Stimulated activated CD4-positive, alpha-beta T cell treated with anti-CD3 and anti-CD28 coated beads, TNF-alpha, amount 100 ng/mL, for 48 hours (primary cell): ENCODE results near the gene EPB41L1.

ENCODE experiments used
- DNase-seq, 3 donors: peaks; one replicate each; pipeline ENCODE4 v3.0.0-alpha.2; 2020; ENCODE audit warnings: low read depth in 3 of 3

Gene EPB41L1

DNA sequence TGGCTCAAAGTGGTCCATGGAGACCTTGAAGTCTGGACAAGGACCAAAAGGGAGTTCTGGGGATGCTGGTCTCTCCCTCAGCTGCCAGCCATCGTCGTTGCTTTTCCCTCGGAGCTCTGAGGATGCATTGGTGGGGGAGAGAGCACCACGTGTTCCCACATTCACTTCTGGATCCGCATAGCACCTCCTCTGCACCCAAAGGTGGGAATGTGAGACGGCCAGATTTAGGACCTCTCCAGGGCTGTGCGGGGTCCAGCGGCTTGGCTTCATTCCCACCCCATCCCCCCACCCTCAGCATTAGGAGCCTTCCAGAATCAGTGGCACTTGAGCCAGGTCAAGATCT lies 1.1 kb downstream of the EPB41L1 start:
- DNase-seq, result no peak

DNA sequence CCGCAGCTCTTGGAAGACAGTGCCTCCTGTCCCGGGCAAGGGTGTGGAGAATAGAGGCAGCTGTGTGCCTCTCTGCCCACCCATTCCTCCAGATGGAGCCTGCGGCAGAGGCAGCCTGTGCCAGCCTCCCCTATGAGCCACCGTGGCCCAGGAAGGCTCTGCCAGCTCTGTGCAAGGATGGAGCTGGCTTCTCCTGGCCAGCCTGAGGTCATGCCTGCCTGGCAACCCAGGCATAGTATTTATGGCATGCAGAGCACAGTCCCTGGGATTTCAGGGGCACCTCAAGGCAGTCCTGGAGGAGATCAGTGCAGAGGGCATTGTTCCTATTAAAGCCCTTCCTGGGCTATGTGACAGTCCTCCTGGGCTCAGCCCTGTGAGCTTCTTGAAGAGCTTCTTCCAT lies 1.5 kb downstream of the EPB41L1 start:
- DNase-seq, result no peak

DNA sequence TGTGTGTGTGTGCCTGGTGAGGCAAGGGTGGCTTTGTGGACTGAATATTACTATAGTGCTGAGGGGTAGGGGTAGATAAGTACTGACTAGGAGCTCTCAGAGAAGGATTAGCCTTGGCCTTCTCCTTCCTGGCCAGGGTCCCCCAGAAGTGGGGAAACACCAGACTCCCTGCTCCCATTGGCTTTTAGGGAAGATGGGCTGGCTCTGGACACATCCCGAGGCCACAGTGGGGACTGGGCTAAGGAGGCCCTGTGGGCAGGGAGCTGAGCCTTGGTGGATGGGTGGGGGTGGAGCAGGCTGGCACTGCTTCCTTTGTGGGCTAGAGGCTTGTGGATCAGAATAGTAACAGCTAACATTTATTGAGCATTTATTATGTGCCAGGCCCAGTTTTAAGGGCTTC lies 3.1 kb downstream of the EPB41L1 start:
- no peak for DNase-seq

DNA sequence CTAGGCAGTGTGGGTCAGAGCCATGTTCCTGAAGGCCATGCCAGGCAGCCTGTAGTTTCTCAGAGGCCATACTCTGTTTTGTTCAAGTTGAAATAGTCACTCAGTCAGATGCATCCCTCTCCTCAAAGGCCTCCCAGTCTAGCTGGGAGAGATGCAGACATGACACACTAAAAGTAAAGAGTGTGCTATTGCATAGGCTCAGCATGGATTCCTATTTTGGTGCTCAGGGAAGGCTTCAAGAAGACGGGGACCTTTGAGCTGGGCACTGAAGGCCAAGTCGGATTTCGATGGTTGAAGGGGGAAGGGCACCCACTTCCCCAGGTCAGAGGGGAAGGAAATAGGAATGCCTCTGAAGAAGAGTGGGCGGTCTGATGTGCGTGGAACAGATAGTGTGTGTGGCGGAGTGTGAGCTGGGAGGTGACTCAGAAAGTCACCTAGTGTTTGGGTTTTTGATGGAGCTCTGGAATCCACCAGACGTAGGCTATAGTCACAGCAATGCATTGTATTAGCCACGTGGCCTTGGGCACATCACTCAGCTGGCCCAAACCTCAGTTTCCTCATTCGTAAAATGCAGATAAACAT lies 3.7 kb downstream of the EPB41L1 start:
- DNase-seq, result no peak

DNA sequence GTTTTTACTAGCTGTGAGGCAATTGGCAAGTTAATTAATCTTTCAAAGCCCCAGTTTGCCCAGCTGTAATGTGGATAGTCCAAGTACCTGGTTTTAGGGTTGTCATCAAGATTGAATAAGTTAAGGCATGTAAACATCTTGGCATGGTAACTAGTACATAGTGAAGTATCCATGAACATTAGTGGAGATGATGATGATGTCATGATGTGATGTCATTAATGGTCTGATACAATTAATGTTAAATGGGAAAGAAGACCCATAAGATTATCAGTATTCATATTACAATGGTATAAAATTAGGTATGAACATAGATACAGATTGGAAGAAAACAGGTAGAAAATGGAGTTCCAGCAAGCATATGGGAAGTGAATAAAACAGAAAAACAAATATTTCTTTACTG lies 5.3 kb downstream of the EPB41L1 start:
- DNase-seq, result no peak

DNA sequence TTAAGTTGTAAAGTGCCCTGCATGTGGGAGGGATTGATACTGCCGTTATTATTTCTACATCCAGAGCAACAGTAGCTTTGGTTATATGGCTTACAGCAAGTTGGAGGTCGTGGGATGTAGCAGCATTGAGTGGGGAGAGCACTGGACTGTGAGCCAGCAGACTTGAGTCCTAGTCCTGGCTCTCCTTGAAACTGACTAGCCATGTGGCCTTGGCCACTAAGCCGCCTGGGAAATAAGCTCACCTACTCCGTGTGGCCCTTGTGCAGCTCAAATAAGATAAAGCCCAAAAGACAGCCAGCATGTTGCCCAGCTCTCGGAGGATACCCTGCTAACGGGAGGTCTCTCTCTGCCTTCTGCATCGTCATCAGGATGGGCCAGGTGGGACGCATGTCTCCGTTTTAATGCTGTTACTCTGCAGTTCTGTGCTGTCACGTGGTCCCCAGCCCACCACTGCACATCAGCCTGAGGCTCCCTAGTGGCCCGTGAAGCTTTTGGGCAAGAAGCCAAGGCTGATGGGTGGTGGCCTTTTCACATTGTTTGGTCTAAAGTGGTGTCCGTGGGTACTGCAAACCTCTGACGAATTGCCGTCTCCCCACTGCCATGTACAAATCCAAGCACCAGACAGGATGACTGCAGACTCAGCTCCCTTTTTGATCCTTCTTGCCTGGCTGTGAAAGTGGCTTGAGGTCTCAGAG lies 7.9 kb downstream of the EPB41L1 start:
- no peak for DNase-seq

DNA sequence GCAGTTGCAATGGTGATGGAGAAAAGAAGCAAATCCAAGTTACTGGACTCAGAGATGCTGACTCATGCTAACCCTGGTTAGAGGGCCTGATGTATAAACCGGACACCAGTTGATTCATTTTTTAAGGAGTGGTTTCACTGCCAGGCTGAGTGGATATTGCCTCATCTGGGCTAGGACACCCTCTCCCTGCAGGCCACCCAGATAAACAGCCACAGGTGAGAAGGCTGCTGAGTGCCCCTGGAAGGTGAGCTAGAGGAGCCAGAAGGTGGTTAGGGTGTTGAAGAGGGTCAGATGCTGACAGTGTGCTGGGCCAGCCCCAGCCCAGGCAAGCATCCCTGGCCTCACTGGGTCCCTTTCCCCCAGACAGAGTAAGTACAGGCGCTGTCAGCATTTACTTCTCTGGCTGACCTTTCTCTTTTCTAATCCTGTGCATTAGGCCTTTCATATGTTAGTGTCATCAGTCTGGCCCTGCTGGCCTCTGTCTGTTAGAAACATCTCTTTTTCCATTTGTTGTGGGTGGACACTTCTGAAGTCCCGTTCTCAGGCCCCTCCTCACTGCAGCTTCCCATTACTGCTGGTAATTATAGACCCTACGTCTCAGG lies 13.5 kb downstream of the EPB41L1 start:
- DNase-seq, result no peak

DNA sequence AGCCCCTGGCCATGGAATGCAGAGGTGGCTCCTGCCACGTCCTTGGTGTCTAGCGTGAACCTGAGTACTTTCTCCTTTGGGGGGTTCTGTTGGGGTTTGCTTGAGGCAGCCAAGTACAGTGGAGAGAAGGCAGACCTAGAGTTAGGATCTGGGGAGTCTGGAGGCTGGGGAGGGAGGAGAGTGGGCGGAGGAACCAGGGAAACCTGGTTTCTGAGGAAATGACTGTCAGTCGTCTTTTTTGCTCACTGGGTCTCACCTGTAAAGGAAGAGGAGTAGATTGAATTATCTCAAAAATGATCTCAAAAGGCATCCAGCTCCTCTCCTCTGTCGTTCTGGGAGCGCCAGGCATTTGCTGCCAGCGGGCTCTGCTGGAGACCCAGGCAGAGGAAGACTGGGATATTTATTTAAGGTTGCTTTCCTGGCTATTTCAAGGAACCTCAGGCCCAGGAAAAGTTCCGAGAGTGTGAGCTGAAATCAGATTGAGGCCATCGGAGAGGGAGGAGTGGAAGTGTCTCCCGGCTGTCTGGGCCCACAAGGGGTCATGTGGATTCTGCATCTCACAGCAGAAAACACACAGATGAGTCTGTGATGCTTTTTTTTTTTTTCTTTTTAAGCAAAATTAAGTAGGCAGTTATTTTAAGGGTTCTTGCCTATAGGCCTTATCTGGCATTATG lies 16.1 kb downstream of the EPB41L1 start:
- no peak for DNase-seq

DNA sequence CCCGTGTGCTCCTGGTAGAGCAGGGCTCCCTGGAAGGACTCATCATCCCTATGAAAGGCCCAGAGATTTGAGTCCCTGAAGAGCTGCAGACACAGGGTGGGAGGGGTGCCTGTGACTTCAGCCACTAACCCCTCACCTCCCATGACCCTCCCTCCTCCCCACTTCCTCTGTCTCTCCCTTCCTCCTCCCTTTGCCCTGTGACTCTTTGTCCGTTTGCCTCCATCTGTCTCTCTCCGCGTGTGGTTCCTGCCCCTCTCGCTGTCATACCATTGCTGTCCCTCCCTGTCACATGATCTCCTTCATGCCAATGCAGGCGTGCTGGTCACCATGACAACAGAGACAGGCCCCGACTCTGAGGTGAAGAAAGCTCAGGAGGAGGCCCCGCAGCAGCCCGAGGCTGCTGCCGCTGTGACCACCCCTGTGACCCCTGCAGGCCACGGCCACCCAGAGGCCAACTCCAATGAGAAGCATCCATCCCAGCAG lies 19.0 kb downstream of the EPB41L1 start:
- DNase-seq, result no peak

DNA sequence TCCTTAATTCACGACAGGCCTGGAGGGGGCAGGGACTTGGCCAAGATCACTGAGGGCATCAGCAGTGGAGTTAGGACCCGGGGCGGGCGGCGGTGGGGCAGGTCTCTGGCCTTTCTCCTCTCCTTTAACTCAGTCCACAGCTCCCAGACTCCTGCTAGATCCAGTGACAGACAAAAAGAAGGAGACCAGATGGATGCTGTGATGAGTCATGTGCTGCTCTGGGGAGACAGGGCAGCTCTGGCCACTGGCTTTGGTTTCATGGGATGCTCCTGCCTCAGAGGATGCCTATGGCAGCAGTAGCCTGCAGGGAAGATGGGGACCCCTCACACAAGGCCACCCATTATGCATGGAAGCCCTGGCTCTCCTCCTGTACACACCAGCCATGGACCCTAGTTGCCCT lies 20.5 kb downstream of the EPB41L1 start:
- DNase-seq, result no peak

DNA sequence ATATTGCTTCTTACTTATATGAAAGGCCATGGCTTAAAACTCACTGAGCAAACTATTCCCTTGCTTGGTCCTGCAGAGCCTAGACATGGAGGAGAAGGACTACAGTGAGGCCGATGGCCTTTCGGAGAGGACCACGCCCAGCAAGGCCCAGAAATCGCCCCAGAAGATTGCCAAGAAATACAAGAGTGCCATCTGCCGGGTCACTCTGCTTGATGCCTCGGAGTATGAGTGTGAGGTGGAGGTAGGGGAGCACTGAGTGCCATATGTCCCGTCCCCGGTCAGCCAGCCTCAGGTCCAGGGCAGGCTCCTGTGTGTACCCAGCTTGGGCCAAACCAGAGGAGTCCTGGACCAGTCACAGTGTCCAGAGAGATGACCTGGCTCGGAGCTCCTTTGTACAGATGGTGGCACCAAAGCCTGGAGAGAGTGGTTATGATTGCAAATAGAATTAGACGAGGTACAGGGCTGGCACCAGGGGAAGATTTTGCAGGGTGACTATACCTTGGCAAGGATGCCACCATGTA lies 21.0 kb downstream of the EPB41L1 start:
- no peak for DNase-seq

DNA sequence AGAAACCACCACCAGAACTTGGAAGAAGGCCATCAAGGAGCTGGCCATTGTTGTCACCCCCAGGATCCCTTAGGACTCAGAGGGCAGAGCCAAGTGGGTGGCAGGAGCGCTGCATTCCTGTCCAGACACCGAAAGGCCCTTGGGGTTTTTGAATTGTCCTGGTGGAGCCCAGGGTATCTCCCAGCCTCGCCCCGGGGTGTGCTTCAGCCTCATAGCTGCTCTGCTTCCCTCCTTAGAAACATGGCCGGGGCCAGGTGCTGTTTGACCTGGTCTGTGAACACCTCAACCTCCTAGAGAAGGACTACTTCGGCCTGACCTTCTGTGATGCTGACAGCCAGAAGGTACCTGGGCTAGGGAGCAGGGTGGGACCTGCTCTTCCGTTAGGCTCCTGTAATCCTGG lies 23.2 kb downstream of the EPB41L1 start:
- DNase-seq, result no peak

DNA sequence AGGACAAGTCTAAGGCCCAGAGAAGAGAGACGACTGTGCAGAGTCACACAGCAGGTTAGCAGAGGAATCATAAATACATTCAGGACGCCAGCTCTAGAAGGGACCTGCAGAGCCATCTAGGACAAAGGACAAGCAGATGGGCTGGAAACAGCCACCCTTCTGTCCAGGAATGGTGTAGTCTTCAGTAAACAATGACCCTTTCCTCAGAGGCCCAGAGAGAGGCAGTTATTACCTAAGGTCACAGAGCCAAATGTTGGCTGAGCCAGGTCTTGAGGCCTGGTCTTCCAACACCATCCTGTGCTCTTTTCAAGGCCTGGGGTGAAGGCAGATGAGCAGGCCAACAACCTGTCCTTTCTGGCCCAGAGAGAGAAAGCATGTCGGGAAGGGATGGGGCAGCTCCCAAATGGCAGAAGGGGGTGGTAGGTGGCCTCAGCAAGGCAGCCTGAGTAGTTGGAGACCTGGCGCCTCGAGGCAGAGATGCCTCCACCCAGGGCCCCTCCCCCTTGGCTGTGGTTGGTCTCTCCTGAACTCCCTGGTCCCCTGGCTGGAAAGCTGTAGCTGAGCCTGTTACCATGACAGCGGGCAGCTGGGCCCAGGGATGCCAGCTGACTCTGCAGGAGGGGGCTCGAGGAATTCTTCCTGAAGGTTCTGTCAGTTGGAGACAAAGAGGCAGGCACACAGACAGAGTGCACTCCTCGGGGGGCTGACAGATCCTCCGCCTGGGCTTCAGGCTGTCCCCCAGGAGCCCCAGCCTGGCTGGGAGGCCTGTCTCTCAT lies 24.8 kb downstream of the EPB41L1 start:
- no peak for DNase-seq

DNA sequence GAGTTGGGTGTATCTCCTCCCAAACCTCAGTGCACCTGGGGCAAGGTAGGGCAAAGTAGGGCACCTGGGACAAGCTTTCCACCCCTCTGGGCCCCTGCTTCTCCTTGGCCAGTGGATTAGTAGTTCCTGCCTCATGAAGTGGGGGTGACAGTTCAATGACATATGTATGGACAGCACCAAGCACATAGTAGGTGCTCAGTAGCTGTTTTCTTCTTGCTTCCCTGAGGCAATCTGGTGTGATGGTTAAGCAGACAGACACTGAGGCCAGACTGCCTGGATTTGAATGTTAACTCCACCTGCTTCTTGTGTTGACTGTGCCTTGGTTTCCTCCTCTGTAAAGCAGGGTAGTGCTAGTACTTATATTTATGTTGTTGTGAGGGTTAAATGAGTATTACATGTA lies 25.8 kb downstream of the EPB41L1 start:
- no peak for DNase-seq

DNA sequence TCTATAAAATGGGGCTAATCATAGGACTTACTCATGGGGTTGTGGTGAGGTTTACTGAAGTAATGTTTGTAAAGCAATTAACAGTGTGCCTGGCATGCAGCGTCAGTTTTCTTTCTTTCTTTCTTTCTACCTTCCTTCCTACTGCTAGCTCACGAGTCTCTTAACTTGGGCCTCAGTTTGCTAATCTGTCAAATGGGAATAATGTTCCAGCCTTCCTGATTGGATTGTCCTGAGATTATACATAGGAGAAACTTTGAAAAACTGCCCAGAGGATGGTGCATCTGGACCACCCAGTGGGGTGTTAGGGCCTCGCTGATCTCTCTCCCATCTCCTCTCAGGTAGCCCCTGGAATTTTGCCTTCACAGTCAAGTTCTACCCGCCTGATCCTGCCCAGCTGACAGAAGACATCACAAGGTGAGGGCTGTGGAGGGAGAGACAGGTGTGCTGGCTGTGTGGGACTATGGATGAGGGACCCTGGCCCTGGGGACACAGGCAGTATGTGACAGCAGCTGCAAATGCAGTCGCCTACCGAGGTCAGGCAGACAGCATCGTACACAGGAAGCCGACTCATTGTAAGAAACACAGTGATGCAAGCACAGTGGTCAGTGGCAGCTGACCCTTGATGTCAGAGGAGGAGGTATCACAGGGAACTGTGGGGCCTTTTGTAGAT lies 27.5 kb downstream of the EPB41L1 start:
- no peak for DNase-seq

DNA sequence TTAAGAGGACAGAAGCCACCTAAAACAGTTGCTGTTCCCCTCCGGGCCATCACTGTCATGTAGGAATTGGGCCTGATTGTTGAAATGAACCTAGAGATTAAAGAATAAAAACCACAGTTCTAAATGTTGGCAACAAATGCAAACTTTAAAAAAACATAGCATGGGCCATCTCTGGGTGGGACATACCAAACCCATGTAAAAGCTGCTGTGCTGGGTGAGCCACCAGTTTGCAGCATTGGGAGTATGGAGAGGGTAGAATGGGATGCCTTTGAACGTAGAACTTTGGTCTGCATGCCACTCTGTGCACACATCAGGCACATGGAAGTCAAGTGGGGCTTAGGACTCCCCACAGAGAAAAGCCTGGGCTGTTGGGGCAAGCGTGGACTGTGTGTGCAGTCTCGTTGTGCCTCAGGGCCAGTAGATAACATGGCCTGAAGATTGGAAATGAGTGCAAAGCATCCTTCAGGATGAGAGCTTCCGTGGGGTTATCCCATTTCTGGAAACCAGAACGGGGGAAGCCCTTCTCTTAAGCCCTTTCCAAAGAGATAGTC lies 28.1 kb downstream of the EPB41L1 start:
- no peak for DNase-seq

DNA sequence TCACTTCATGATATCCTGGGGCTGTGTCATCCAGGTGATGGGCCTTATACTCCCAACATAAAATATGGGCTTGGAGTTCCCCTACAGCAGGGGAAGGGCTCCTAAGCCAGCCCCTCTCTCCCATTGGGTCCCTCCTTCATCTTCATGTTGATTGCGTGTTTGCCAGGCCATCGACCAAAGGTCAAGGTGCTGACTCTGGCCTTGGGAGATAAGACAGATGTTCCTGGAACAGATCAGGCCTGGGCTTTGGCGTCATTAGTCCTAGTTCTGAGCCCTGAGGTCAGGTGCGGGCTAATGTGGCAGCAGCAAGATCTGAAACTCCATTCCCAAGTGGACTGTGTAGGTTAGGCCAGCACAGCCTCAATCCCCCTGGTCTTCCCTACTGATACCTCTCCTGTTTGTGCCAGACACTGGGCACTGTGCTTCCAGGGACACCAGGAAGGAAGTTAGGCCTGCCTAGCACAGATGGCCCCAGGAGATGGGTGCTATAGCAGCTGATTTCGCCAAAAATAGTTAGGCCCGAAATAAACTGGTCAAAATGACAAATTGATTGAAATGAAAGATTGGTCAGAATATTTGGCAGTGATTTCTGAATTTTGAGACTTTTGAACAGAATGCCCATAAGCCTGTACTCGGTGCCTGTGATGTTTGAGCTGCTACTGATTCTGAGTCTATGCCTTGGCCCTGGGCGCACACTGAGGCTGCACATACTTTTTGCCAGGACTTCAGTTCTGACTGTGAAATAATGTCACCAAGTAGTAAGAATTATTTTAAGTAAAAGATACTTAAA lies 28.8 kb downstream of the EPB41L1 start:
- no peak for DNase-seq

DNA sequence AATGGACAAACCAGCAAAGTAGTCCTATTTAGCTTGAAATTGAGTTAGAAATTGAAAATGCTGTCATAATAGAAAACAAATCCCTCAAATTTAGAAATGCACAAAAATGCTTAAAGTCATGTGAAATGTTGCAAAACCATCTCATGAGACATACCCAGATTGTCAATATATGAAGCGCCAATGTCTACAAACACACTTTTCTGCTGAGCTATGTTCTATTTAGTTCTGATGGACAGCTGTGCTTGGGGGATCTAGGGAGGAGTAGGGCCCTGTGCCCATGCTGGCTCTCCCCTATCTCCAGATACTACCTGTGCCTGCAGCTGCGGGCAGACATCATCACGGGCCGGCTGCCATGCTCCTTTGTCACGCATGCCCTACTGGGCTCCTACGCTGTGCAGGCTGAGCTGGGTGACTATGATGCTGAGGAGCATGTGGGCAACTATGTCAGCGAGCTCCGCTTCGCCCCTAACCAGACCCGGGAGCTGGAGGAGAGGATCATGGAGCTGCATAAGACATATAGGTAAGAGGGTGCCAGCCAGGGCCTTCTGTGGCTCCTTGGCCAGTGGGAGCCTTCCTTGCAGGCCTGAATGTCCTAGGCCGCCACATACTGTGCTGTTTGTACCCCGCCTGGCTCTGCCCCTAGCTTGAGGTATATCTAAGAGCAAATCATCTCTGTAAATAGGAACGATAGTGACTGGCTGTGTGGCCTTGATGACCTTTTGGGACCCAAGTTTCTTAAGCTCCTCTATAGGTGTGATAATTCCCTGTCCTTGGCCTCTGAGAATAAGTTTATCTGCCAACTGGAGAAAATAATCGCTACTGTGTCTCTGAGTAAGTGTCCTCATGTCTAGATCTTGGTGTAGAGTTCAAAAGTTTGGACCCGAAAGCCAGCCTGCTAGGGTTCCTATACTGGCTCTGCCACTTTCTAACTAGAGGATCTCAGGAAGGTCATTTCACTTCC lies 30.6 kb downstream of the EPB41L1 start:
- no peak for DNase-seq
